Measurements from ENCODE around the gene DNAH6. TPM values are rescaled to one million over a fixed set of nuclear protein-coding genes. Genes with fewer than 3 reads are reported as not detected.

DNAH6 gene
- total and polyA plus RNA-seq, 4 donors: 1.9 to 16.9 (median 8.5) TPM

DNA sequence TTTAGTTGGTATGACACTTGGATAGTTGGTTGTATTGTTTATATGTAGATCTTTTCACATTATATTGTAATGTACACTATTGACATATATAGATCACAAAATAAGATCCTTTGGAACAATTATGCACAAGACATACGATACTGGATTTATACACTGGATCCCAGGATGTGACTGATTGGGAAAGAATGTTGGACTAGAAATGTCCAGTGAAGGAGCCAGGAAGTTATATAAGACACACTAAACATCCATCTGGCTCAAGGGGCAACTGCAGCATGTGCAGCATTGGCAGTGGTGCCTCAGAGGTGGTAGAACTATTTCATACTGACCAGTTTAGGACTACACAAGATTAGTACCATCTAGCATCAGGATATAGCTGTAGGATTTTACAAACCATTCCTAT lies 259.7 kb downstream of the DNAH6 start:
- H3K36me3 ChIP-seq (ENCODE audit: control insufficient read depth in 4 of 4, insufficient read depth in 4 of 4, low read length in 4 of 4): no peaks in the 10 kb centered on the region
- no peak overlapping the region for H3K27ac ChIP-seq (ENCODE audit: low read depth in 1 of 2, low read length in 1 of 2)
- TF ChIP-seq, protein P1, sequence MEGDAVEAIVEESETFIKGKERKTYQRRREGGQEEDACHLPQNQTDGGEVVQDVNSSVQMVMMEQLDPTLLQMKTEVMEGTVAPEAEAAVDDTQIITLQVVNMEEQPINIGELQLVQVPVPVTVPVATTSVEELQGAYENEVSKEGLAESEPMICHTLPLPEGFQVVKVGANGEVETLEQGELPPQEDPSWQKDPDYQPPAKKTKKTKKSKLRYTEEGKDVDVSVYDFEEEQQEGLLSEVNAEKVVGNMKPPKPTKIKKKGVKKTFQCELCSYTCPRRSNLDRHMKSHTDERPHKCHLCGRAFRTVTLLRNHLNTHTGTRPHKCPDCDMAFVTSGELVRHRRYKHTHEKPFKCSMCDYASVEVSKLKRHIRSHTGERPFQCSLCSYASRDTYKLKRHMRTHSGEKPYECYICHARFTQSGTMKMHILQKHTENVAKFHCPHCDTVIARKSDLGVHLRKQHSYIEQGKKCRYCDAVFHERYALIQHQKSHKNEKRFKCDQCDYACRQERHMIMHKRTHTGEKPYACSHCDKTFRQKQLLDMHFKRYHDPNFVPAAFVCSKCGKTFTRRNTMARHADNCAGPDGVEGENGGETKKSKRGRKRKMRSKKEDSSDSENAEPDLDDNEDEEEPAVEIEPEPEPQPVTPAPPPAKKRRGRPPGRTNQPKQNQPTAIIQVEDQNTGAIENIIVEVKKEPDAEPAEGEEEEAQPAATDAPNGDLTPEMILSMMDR (IDR thresholded peaks at IDR 0.05; ENCODE audit: control extremely low read depth, extremely low read depth): no peak
- no peak overlapping the region for H3K4me3 ChIP-seq
- ATAC-seq (ENCODE audit: insufficient read depth, low FRiP score): no peak
- H3K27me3 ChIP-seq (ENCODE audit: control insufficient read depth in 3 of 3, insufficient read depth in 3 of 3, low read length in 2 of 3): no peaks in the 10 kb centered on the region
- no peak overlapping the region for H3K9ac ChIP-seq (ENCODE audit: insufficient read depth in 1 of 2, low read length in 2 of 2)
- H3K4me1 ChIP-seq (ENCODE audit: control insufficient read depth in 5 of 5, insufficient read depth in 5 of 5, low read length in 5 of 5): no peaks in the 10 kb centered on the region
- no peak for DNase-seq
- H3K9me3 ChIP-seq (ENCODE audit: control insufficient read depth in 4 of 4, insufficient read depth in 3 of 4, low read length in 3 of 4): peaks cover 0 to 8% (median 5%) of the 10 kb centered on the region in 4 donors
- 81 to 84% methylated on average over 1 of the region's 1 CpG for WGBS, 2 donors

DNA sequence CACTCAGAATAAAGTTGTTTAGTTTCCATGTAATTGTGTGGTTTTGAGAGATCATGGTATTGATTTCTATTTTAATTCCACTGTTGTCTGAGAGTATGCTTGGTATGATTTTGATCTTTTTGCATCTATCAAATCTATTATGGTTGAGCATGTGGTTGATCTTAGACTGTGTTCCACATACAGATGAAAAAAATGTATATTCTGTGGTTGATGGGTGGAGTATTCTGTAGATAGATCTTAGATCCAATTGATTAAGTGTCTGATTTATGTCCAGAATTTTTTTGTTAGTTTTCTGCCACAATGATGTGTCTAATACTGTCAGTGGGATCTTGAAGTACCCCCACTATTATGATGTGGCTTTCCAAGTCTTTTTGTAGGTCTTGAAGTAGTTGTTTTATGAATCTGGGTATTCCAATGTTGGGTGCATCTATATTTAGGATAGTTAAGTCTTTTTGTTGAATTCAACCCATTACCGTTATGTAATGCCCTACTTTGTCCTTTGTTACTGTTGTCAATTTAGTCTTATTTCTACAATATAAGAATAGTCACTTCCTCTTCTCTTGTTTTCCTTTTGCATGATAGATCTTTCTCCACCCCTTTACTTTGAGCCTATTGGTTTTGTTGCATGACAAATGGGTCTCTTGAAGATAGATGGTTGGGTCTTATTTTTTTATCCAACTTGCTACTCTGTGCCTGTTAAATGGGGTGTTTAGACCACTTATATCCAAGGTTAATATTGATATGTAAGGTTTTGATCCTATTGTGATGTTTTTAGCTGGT lies 262.8 kb downstream of the DNAH6 start:
- no peak for DNase-seq
- WGBS, 2 donors: 89 to 94% methylated on average over 1 of the region's 1 CpG
- Histone ChIP-seq H3K9me3 (ENCODE audit: control insufficient read depth in 4 of 4, insufficient read depth in 3 of 4, low read length in 3 of 4) (peaks cover 0 to 4% (median 1%) of the 10 kb centered on the region in 4 donors), H3K4me3 (no peak overlapping the region), H3K27ac (ENCODE audit: low read depth in 1 of 2, low read length in 1 of 2) (no peak overlapping the region), H3K4me1 (ENCODE audit: control insufficient read depth in 5 of 5, insufficient read depth in 5 of 5, low read length in 5 of 5) (no peaks in the 10 kb centered on the region), H3K27me3 (ENCODE audit: control insufficient read depth in 3 of 3, insufficient read depth in 3 of 3, low read length in 2 of 3) (no peaks in the 10 kb centered on the region), H3K9ac (ENCODE audit: insufficient read depth in 1 of 2, low read length in 2 of 2) (no peak overlapping the region), H3K36me3 (ENCODE audit: control insufficient read depth in 4 of 4, insufficient read depth in 4 of 4, low read length in 4 of 4) (no peaks in the 10 kb centered on the region)
- TF ChIP-seq, protein P1 (IDR thresholded peaks at IDR 0.05; ENCODE audit: control extremely low read depth, extremely low read depth): no peak
- no peak for ATAC-seq (ENCODE audit: insufficient read depth, low FRiP score)

DNA sequence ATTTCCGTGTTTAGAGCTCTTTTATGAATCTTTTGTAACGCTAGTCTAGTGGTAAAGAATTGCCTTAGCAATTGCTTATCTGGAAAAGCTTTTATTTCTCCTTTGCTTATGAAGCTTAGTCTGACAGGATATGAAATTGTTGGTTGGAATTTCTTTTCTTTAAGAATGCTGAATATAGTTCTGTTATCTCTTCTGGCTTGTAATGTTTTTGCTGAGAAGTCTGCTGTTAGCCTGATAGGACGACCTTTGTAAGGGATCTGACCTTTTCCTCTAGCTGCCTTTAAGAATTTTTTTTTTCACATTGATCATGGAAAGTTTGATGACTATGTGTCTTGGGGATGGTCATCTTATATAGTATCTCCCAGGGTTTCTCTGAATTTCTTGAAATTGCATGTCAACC lies 263.5 kb downstream of the DNAH6 start:
- 84 to 86% methylated on average over 3 of the region's 3 CpGs for WGBS, 2 donors
- H3K9me3 ChIP-seq (ENCODE audit: control insufficient read depth in 4 of 4, insufficient read depth in 3 of 4, low read length in 3 of 4): peaks cover 0 to 4% (median 1%) of the 10 kb centered on the region in 4 donors
- no peak overlapping the region for H3K4me3 ChIP-seq
- H3K4me1 ChIP-seq (ENCODE audit: control insufficient read depth in 5 of 5, insufficient read depth in 5 of 5, low read length in 5 of 5): no peaks in the 10 kb centered on the region
- no peak for ATAC-seq (ENCODE audit: insufficient read depth, low FRiP score)
- H3K27me3 ChIP-seq (ENCODE audit: control insufficient read depth in 3 of 3, insufficient read depth in 3 of 3, low read length in 2 of 3): no peaks in the 10 kb centered on the region
- no peak for DNase-seq
- H3K27ac ChIP-seq (ENCODE audit: low read depth in 1 of 2, low read length in 1 of 2): no peak overlapping the region
- no peaks in the 10 kb centered on the region for H3K36me3 ChIP-seq (ENCODE audit: control insufficient read depth in 4 of 4, insufficient read depth in 4 of 4, low read length in 4 of 4)
- H3K9ac ChIP-seq (ENCODE audit: insufficient read depth in 1 of 2, low read length in 2 of 2): no peak overlapping the region
- TF ChIP-seq, protein P1 (IDR thresholded peaks at IDR 0.05; ENCODE audit: control extremely low read depth, extremely low read depth): no peak
